ENCODE measurements around the gene SPN.

- no peak for TF ChIP-seq USF2 (IDR thresholded peaks at IDR 0.05; ENCODE audit: low read depth, low read length)
- TF ChIP-seq MAFK (IDR thresholded peaks at IDR 0.05; ENCODE audit: low read depth, low read length): no peak
- no peak for TF ChIP-seq FOS (IDR thresholded peaks at IDR 0.05; ENCODE audit: low read depth, low read length)
- TF ChIP-seq POLR2A (IDR thresholded peaks at IDR 0.05; ENCODE audit: low read depth, low read length): no peak
- no peak for TF ChIP-seq CTCF (conservative IDR thresholded peaks at IDR 0.05; ENCODE audit: low read depth, low read length)
- no peak for TF ChIP-seq MXI1 (IDR thresholded peaks at IDR 0.05; ENCODE audit: borderline replicate concordance, low read depth, low read length)
- TF ChIP-seq RFX5 (IDR thresholded peaks at IDR 0.05; ENCODE audit: low read depth, low read length): no peak
- no peak for TF ChIP-seq RAD21 (IDR thresholded peaks at IDR 0.05; ENCODE audit: low read length)
- no peak for TF ChIP-seq CHD1 (IDR thresholded peaks at IDR 0.05; ENCODE audit: low read depth, low read length)
- no peak for TF ChIP-seq BHLHE40 (IDR thresholded peaks at IDR 0.05; ENCODE audit: low read depth, low read length)
- TF ChIP-seq ELK1 (IDR thresholded peaks at IDR 0.05; ENCODE audit: borderline replicate concordance, low read depth, low read length): no peak
These were observed at the start of gene SPN for GRCh38 chr16:29663016-29663806.

Measured in IMR-90 (cell line).